HUES6 (cell line): ENCODE measurements around the gene LSP1.

Source experiments
- H3K27ac ChIP-seq: 2 replicates; pipeline ENCODE4 v1.7.0; 2013; ENCODE audit warnings: low read depth, mild to moderate bottlenecking, low read length, inconsistent platforms
- H3K27me3 ChIP-seq: 2 replicates; pipeline ENCODE4 v1.6.1; 2013; ENCODE audit warnings: low read length; ENCODE audit not compliant: control insufficient read depth, insufficient read depth
- H3K36me3 ChIP-seq: 2 replicates; pipeline ENCODE4 v1.6.1; 2013; ENCODE audit warnings: low read length; ENCODE audit not compliant: control insufficient read depth, insufficient read depth
- H3K4me1 ChIP-seq: 2 replicates; pipeline ENCODE4 v1.6.1; 2013; ENCODE audit warnings: low read length; ENCODE audit not compliant: control insufficient read depth, insufficient read depth
- H3K4me3 ChIP-seq: 2 replicates; pipeline ENCODE4 v1.5.1; 2013; ENCODE audit warnings: low read depth, low read length
- H3K9ac ChIP-seq: one replicate; pipeline ENCODE4 v1.6.1; 2013; ENCODE audit warnings: mild to moderate bottlenecking, low read length
- H3K9me3 ChIP-seq: 2 replicates; pipeline ENCODE4 v1.6.1; 2013; ENCODE audit warnings: low read depth, low read length; ENCODE audit not compliant: control insufficient read depth, insufficient read depth

The LSP1 gene

GRCh38 chr11:1925373-1926155 is 72.7 kb downstream of the LSP1 start:
- H3K27me3 ChIP-seq: no peaks in the 10 kb centered on the region; the same call in 1 of the 2 replicates
- H3K4me1 ChIP-seq: peaks cover 5% of the 10 kb centered on the region; the same call in 1 of the 2 replicates
- no peak overlapping the region for H3K27ac ChIP-seq

GRCh38 chr11:1926156-1927025 is 73.5 kb downstream of the LSP1 start:
- Histone ChIP-seq H3K27me3 (no peaks in the 10 kb centered on the region; the same call in 1 of the 2 replicates), H3K9ac (no peak overlapping the region)

More at GRCh38 chr11:1925373-1926155, 72.7 kb downstream of the LSP1 start:
- no peak overlapping the region for H3K9ac ChIP-seq
- H3K4me3 ChIP-seq: no peak overlapping the region
- no peaks in the 10 kb centered on the region for H3K36me3 ChIP-seq
- H3K9me3 ChIP-seq: no peaks in the 10 kb centered on the region

GRCh38 chr11:1927026-1927847 is 74.4 kb downstream of the LSP1 start:
- no peak overlapping the region for H3K9ac ChIP-seq
- H3K4me3 ChIP-seq: no peak overlapping the region
- no peak overlapping the region for H3K27ac ChIP-seq
- H3K4me1 ChIP-seq: peaks cover 5% of the 10 kb centered on the region; the same call in 1 of the 2 replicates
- no peaks in the 10 kb centered on the region for H3K27me3 ChIP-seq
- H3K36me3 ChIP-seq: no peaks in the 10 kb centered on the region
- no peaks in the 10 kb centered on the region for H3K9me3 ChIP-seq

More at GRCh38 chr11:1926156-1927025, 73.5 kb downstream of the LSP1 start:
- H3K9me3 ChIP-seq: no peaks in the 10 kb centered on the region
- H3K36me3 ChIP-seq: no peaks in the 10 kb centered on the region
- H3K27ac ChIP-seq: no peak overlapping the region
- H3K4me3 ChIP-seq: no peak overlapping the region
- peaks cover 5% of the 10 kb centered on the region; the same call in 1 of the 2 replicates for H3K4me1 ChIP-seq

- Histone ChIP-seq H3K9me3 (no peaks in the 10 kb centered on the region), H3K4me1 (peaks cover 5% of the 10 kb centered on the region; the same call in 1 of the 2 replicates), H3K27ac (no peak overlapping the region), H3K36me3 (no peaks in the 10 kb centered on the region), H3K4me3 (no peak overlapping the region), H3K9ac (no peak overlapping the region), H3K27me3 (no peaks in the 10 kb centered on the region)
Measured at GRCh38 chr11:1927848-1928469, 75.1 kb downstream of the LSP1 start.

GRCh38 chr11:1928470-1928890 is 75.6 kb downstream of the LSP1 start:
- no peaks in the 10 kb centered on the region for H3K36me3 ChIP-seq

GRCh38 chr11:1928891-1929541 is 76.1 kb downstream of the LSP1 start:
- no peaks in the 10 kb centered on the region for H3K27me3 ChIP-seq
- H3K27ac ChIP-seq: no peak overlapping the region
- no peaks in the 10 kb centered on the region for H3K36me3 ChIP-seq
- H3K9me3 ChIP-seq: no peaks in the 10 kb centered on the region
- H3K4me3 ChIP-seq: no peak overlapping the region
- peaks cover 5% of the 10 kb centered on the region; the same call in 1 of the 2 replicates for H3K4me1 ChIP-seq
- no peak overlapping the region for H3K9ac ChIP-seq

More at GRCh38 chr11:1928470-1928890, 75.6 kb downstream of the LSP1 start:
- peaks cover 5% of the 10 kb centered on the region; the same call in 1 of the 2 replicates for H3K4me1 ChIP-seq
- H3K4me3 ChIP-seq: no peak overlapping the region
- no peaks in the 10 kb centered on the region for H3K9me3 ChIP-seq
- no peak overlapping the region for H3K27ac ChIP-seq
- H3K27me3 ChIP-seq: no peaks in the 10 kb centered on the region
- no peak overlapping the region for H3K9ac ChIP-seq

- no peak overlapping the region for H3K4me3 ChIP-seq
- H3K9ac ChIP-seq: no peak overlapping the region
- no peaks in the 10 kb centered on the region for H3K36me3 ChIP-seq
- peaks cover 5% of the 10 kb centered on the region; the same call in 1 of the 2 replicates for H3K4me1 ChIP-seq
- no peaks in the 10 kb centered on the region for H3K9me3 ChIP-seq
- no peaks in the 10 kb centered on the region; the same call in 1 of the 2 replicates for H3K27me3 ChIP-seq
- no peak overlapping the region for H3K27ac ChIP-seq
Measured at GRCh38 chr11:1929621-1930461, 77.0 kb downstream of the LSP1 start.

- no peaks in the 10 kb centered on the region; the same call in 1 of the 2 replicates for H3K27me3 ChIP-seq
Measured at GRCh38 chr11:1930462-1930830, 77.6 kb downstream of the LSP1 start.

GRCh38 chr11:1931341-1932104 is 78.6 kb downstream of the LSP1 start:
- no peak overlapping the region for H3K27ac ChIP-seq
- H3K4me1 ChIP-seq: peaks cover 5% of the 10 kb centered on the region; the same call in 1 of the 2 replicates
- H3K27me3 ChIP-seq: no peaks in the 10 kb centered on the region; the same call in 1 of the 2 replicates
- H3K36me3 ChIP-seq: no peaks in the 10 kb centered on the region
- H3K9ac ChIP-seq: no peak overlapping the region
- no peak overlapping the region for H3K4me3 ChIP-seq
- no peaks in the 10 kb centered on the region for H3K9me3 ChIP-seq

More at GRCh38 chr11:1930462-1930830, 77.6 kb downstream of the LSP1 start:
- H3K4me3 ChIP-seq: no peak overlapping the region
- H3K4me1 ChIP-seq: peaks cover 5% of the 10 kb centered on the region; the same call in 1 of the 2 replicates
- H3K36me3 ChIP-seq: no peaks in the 10 kb centered on the region
- H3K9ac ChIP-seq: no peak overlapping the region
- no peak overlapping the region for H3K27ac ChIP-seq
- no peaks in the 10 kb centered on the region for H3K9me3 ChIP-seq
